ENCODE measurements around the gene ST8SIA2. TPM values are rescaled to one million over a fixed set of nuclear protein-coding genes. Genes with fewer than 3 reads are reported as not detected.

Gene ST8SIA2, protein sequence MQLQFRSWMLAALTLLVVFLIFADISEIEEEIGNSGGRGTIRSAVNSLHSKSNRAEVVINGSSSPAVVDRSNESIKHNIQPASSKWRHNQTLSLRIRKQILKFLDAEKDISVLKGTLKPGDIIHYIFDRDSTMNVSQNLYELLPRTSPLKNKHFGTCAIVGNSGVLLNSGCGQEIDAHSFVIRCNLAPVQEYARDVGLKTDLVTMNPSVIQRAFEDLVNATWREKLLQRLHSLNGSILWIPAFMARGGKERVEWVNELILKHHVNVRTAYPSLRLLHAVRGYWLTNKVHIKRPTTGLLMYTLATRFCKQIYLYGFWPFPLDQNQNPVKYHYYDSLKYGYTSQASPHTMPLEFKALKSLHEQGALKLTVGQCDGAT
- not detected in 2 replicates for total RNA-seq

DNA sequence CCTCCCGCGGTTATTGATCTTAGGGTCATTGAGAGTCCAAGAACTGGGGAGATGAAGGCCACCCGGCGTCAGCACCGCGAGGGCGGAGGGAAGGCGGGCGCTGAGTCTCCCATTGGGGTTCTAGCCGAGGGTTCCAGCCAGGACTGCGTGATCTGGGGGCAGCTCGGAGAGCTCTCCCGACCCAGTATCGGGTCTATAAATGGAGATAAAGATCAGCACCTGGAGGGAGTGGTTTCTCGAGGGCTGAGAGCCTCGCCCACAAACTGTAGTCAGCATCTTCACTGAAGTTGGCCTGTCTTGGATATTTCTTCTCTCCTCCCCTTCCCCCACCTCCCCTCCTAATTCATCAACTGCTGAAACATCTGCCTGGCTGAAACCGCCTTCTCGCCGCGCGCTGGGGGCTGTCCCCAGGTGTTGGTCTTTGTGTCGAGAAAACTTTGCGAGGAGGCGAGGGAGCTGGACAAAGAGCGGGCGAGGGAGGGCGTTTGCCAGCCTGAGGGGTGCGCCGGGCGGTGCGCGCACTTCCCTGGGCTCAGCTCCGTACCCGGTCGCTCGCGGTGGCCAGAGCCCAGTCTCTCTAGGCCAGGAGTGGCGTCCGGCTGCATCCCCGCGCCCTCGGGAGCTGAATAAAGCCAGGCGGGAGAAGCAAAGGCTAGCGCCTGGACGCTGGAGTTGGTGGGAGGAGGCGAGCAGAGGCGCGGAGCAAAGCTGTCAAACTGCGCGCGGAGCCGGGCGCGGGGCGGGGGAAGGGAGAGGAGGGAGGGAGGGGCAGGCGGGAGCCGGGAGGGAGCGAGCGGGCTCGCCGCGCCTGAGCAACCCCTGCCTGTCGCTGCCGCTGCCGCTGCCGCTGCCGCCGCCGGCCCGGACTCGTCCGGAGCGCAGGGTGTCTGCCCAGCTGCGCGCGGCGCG is at the start of gene ST8SIA2:
ST8SIA2 (plus strand) TSS at position 811 of the 909 bp plus-strand sequence. CDS start 184 bp downstream, outside the sequence.

Measured in bronchial smooth muscle cell (primary cell).